NCI-H1105 treated with DMSO at 0.1 percent for 48 hours (cell line): ENCODE results near the gene PSMG3.

Experiments used
- DNase-seq: peaks from one replicate; lab custom pipeline; 2025; lab: John Stamatoyannopoulos, UW

Gene PSMG3

DNA sequence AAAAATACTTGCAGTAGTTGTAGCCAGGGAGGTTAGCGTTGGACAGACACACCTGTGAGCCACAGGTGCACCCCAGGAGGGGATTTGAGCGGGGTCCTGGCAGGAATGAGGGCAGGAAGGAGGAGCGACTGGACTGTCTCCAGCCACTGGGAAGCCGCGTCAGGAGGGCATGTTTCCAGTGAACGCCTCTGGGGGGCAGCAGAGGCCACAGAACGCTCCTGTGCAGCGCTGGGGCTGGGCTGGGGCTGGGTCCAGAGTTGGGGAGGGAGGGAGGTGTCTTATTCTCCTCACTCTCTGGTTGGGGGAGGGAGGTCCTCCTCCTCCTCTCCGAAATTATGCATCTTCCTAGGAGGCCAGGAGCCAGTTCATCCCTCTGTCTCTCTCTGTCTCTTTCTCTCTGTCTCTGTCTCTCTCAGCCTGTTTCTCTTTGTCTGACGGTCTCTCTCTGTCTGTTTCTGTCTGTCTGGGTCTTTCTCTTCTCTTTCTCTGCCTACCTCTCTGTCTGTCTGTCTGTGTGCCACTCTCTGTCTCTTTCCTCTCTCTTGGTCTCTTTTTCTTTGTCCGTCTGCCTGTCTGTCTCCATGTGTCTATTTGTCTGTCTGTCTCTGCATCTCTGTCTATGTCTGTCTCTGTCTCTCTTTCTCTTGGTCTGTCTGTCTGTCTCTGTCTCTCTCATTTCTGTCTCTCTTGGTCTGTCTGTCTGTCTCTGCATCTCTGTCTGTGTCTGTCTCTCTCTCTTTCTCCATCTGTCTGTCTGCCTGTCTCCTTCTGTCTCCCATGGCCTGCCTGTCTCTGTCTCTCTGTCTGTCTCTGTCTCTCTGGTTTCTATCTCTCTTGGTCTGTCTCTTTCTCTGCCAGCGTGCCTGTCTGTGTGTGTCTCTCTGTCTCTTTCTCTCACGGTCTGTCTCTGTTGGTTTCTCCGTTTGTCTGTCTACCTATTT is 9.9 kb upstream of the PSMG3 start:
- peak; percentile 49 for DNase-seq

DNA sequence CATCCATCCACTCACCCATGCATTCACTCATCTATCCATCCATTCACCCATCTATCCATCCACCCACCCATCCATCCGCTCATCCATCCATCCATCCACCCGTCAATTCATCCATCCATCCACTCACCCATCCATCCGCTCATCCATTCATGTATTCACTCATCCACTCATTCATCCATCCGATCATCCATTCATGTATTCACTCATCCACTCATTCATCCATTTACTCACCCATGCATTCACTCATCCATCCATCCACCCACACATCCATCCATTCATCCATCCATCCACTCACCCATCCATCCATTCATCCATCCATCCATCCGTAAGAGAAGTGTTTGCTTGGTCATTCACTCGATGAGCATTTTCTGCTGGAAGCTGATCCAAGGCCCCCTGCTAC is 8.7 kb upstream of the PSMG3 start:
- DNase-seq, result no peak

GRCh38 chr7:1576521-1577253 is 6.9 kb upstream of the PSMG3 start:
- DNase-seq, result no peak

GRCh38 chr7:1575809-1576208 is 6.0 kb upstream of the PSMG3 start:
- DNase-seq, result no peak

GRCh38 chr7:1572111-1572822 is 2.4 kb upstream of the PSMG3 start:
- DNase-seq, result no peak

DNA sequence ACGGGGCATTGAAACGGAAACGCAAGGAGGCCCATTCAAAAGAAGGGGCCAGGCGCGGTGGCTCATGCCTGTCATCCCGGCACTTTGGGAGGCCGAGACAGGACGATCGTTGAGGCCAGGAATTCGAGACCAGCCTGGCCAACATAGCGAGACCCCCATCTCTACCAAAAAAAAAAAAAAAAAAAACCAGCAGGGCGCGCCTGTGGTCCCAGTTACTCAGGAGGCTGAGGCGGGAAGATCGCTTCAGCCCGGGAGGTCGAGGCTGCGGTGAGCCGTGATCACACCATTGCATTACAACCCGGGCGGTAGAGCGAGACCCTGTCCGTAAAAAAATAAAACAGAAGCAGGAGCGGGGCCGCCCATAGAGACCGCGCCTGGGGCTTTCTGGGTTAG is 396 bp downstream of the PSMG3 start:
- no peak for DNase-seq

DNA sequence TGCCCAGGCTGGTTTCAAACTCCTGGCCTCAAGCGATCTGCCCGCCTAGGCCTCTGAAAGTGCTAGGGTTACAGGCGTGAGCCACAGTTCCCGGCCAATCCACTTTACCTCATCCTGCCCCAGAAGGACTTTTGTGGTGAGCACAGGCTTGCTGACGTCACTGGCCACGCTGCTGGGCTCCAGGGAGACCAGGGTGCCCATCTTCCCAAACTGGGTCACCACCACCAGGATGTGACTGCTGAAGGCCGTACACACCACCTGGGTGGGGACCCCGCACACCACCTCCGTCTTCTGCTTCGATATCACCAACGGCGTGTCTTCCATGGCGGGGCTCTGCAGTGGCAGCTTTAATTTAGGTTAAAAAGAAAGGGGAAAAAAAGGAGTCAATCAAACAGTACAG is 816 bp downstream of the PSMG3 start:
- DNase-seq, result no peak

DNA sequence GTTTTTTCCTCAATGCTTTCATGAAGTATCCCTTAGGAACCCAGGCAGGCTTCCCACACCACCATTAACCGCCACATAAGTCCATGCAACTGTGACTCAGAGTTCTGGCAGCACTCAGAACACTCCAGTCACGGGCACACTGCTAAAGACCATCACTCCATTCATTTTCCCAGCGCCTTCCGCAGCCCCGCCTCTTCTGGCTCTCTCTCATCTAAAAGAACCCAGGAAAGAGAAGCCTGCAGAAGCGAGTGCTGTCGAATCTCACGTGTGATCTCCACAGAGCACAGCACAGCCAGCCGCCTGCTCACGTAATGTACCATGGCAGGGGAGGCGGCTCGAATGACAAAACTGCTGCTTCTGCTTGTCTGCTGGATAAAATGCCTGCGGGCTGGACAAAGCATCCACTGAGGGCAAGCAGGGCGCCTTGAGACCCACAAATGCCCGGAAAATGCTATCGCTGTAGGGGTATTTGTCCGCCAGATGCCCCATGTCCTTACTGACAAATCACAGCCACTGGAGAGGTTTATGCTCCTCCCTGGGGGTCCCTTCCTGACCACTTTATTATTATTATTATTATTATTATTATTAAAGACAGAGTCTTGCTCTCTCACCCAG is 1.8 kb downstream of the PSMG3 start:
- DNase-seq, result no peak

- no peak for DNase-seq
Measured at GRCh38 chr7:1567049-1567771, 2.6 kb downstream of the PSMG3 start.

- no peak for DNase-seq
Measured at GRCh38 chr7:1566687-1567048, 3.2 kb downstream of the PSMG3 start.

DNA sequence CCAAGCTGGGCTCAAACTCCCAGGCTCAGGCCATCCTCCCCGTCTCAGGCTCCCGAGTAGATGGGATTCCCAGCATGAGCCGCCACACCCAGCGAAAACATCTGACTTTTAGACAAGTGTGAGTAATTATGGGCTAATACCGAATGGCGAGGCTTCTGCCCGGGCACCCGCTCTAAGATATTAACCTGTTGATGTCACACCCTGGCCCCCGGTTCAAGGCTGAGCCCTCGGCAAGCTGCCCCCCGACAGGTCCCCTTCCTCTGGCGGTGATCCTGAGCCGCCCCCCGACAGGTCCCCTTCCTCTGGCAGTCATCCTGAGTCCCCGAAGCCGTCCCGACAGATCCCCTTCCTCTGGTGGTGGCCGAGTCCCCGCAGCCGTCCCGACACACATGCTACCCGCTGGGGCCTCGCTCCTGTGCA is 5.2 kb downstream of the PSMG3 start:
- no peak for DNase-seq

DNA sequence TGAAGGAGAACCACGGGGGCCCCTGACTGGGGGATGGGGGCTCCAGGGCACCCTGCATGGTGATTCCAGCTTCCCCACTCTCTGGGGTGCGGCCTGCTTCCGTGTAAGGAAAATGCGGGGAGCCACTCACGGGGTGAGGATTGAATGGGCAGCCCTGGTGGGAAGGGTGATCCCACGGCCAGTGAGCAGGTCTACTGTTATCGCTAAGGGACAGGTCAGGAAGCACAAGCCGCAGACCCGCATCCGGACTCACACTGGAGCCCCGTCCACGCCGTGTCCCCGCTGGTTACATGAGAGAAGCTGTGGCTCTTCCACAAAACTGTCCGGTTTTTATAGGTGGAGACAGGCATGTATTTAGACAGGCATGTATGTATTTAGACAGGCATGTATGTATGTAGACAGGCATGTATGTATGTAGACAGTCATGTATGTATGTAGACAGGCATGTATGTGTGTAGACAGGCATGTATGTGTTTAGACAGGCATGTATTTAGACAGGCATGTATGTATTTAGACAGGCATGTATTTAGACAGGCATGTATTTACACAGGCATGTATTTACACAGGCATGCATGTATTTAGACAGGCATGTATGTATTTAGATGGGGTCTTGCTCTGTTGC is 5.7 kb downstream of the PSMG3 start:
- no peak for DNase-seq

GRCh38 chr7:1562597-1563051 is 7.2 kb downstream of the PSMG3 start:
- no peak for DNase-seq

DNA sequence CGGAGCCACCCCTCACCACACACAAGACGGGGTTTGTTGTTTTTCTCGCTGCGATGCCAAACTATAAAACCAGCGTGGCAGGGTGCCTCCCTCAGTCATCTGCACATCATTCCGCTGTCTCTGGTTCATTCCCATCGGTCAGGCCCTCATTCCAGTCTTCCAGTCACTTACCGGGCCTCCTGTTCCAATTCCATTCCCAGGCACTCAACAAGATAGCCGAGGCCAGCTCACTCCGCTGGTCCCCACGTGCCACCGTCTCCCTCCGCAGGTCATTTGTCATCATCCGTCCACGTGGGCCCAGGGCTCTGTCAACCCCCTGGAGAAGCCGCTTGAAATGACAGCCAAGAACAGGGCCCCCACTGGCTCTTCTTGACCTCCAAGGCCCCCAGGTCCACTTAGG is 7.7 kb downstream of the PSMG3 start:
- no peak for DNase-seq

GRCh38 chr7:1561036-1561940 is 8.5 kb downstream of the PSMG3 start:
- DNase-seq, result no peak

DNA sequence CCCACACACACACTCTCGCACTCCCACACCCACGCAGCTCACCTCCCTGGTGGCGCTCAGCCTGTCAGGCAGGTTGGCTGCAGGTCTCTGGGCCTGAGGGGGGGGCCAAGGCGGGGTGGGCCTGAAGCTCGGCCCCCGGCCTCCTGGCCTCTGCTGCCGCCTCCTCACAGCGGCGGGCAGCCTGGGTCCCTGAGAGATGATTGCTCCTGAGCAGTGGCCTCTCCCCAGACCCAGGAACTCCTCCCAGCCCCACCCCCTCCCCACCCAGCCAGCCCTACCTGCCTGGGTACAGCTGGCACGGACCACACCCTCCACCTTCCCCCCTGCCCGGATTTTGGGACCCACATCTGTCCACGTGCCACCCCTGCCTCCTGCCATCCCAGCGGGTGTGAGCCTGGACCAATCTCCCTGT is 9.2 kb downstream of the PSMG3 start:
- no peak for DNase-seq

- no peak for DNase-seq
Measured at GRCh38 chr7:1559626-1560590, 9.9 kb downstream of the PSMG3 start.

DNA sequence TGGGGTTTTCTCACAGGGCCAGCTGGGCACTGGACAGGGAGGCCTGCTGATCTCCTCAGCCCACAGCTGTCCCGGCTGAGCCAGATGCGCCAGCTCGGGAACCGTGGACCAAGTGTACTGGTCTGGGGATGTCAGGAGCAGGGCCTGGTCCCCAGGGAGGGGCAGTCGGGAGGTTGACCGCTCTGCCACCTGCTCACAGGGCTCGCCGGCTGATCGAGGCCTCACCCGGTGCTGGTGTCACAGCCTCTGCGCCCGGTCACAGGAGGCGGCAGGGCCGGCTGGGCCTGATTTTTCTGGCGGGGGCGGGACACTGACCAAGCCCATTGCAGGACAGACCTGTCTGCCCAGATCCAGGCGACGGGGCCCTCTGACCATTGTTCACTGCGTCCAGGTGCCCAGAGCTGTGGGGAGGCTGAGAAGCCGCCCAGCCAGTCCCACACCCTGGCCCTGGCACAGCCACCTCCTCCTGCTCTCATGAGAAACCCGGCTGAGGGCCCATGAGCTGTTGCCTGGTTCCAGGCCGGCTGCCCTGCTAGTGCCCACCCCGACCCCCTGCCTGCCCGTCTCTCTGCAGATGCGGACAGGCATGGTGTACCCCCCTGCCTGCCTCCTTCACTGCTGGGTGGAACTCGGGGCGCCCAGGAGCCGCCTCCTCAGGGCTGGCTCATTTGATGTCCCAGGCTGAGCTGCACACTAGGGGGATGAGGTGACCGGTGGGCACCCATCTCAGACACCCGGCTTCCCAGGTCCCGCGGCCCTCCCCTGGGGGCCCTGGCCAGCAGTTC is 10.8 kb downstream of the PSMG3 start:
- DNase-seq, result no peak
